Neural cell (in vitro differentiated cells): ENCODE data around the gene CRB2. TPM values are rescaled to one million over a fixed set of nuclear protein-coding genes. Genes with fewer than 3 reads are reported as not detected.

Experiments
- H2AFZ ChIP-seq: fragments of 200-600, 300-800 bp; sonication (generic), shearing (Covaris generic); 2 replicates; pipeline ENCODE4 v1.6.0; 2014; ENCODE audit warnings: low read depth, mild to moderate bottlenecking, antibody characterized with exemption, low read length, moderate library complexity
- H3F3A ChIP-seq: fragments of 200-600 bp; shearing (Covaris generic); 2 replicates; pipeline ENCODE4 v1.6.1; 2016; ENCODE audit warnings: mild to moderate bottlenecking, moderate library complexity, mixed read lengths, antibody characterized with exemption, low read length; ENCODE audit not compliant: insufficient read depth, poor library complexity, severe bottlenecking
- H3K27ac ChIP-seq: fragments of 200-600, 300-800 bp; sonication (generic), shearing (Covaris generic); 2 replicates; pipeline ENCODE4 v1.5.1; 2014; ENCODE audit warnings: mild to moderate bottlenecking, low read length, moderate library complexity
- H3K27me3 ChIP-seq: fragments of 300-800, 200-600 bp; sonication (generic), shearing (Covaris generic); 2 replicates; pipeline ENCODE4 v1.6.0; 2014; ENCODE audit warnings: mild to moderate bottlenecking, low read depth, low read length, moderate library complexity; ENCODE audit not compliant: insufficient read depth
- H3K36me3 ChIP-seq: fragments of 300-800, 200-600 bp; sonication (generic), shearing (Covaris generic); 2 replicates; pipeline ENCODE4 v1.5.1; 2014; ENCODE audit warnings: mild to moderate bottlenecking, antibody characterized with exemption, low read length, moderate library complexity; ENCODE audit not compliant: insufficient read depth
- H3K4me2 ChIP-seq: fragments of 300-800, 200-600 bp; sonication (generic), shearing (Covaris generic); 2 replicates; pipeline ENCODE4 v1.6.0; 2014; ENCODE audit warnings: mild to moderate bottlenecking, low read length
- H3K4me3 ChIP-seq: fragments of 300-800, 200-600 bp; sonication (generic), shearing (Covaris generic); 2 replicates; pipeline ENCODE4 v1.5.1; 2014; ENCODE audit warnings: mild to moderate bottlenecking, low read length, moderate library complexity
- H3K79me2 ChIP-seq: fragments of 200-600 bp; shearing (Covaris generic); replicated peaks from 2 replicates; pipeline ENCODE4 v1.6.0; 2014; ENCODE audit warnings: mild to moderate bottlenecking, low read length, moderate library complexity; ENCODE audit not compliant: insufficient read depth
- H3K9ac ChIP-seq: fragments of 300-800, 200-600 bp; sonication (generic), shearing (Covaris generic); 2 replicates; pipeline ENCODE4 v1.6.1; 2016; ENCODE audit warnings: mild to moderate bottlenecking, low read length, mixed read lengths
- H3K9me2 ChIP-seq: fragments of 200-600 bp; shearing (Covaris generic); 2 replicates; pipeline ENCODE4 v1.6.1; 2016; ENCODE audit warnings: mild to moderate bottlenecking, low read length, mixed read lengths; ENCODE audit not compliant: insufficient read depth
- H3K9me3 ChIP-seq: fragments of 200-600, 300-800 bp; sonication (generic), shearing (Covaris generic); 2 replicates; pipeline ENCODE4 v1.6.1; 2016; ENCODE audit warnings: mild to moderate bottlenecking, mixed run types, low read length, moderate library complexity, mixed read lengths
- H4K20me1 ChIP-seq: fragments of 200-600 bp; shearing (Covaris generic); 2 replicates; pipeline ENCODE4 v1.6.1; 2016; ENCODE audit warnings: mild to moderate bottlenecking, mixed run types; ENCODE audit not compliant: insufficient read depth
- CTCF ChIP-seq: fragments of 450-650 bp; IDR thresholded peaks from 2 replicates; pipeline ENCODE4 v1.5.1; 2014; ENCODE audit warnings: antibody characterized with exemption, mild to moderate bottlenecking, moderate library complexity; ENCODE audit not compliant: poor library complexity, severe bottlenecking
- EP300 ChIP-seq: fragments of 450-650 bp; conservative IDR thresholded peaks from 2 replicates; pipeline ENCODE4 v1.6.1; 2014; ENCODE audit warnings: antibody characterized with exemption, mild to moderate bottlenecking, moderate library complexity; ENCODE audit not compliant: poor library complexity, severe bottlenecking
- EZH2 ChIP-seq: fragments of 200-600, 300-800 bp; shearing (Covaris generic), sonication (generic); IDR thresholded peaks from 2 replicates; pipeline ENCODE4 v1.6.1; 2014; ENCODE audit warnings: antibody characterized with exemption, low read length, borderline replicate concordance, mild to moderate bottlenecking; ENCODE audit not compliant: insufficient read depth, poor library complexity, severe bottlenecking
- MXI1 ChIP-seq: fragments of 450-650 bp; conservative IDR thresholded peaks from 2 replicates; pipeline ENCODE4 v1.6.1; 2014; ENCODE audit warnings: antibody characterized with exemption, mild to moderate bottlenecking; ENCODE audit not compliant: poor library complexity, severe bottlenecking
- POLR2AphosphoS5 ChIP-seq: IDR thresholded peaks from 2 replicates; pipeline ENCODE4 v1.6.1; 2012
- RAD21 ChIP-seq: fragments of 450-650 bp; conservative IDR thresholded peaks from 2 replicates; pipeline ENCODE4 v1.6.1; 2014; ENCODE audit warnings: antibody characterized with exemption, mild to moderate bottlenecking, moderate library complexity
- REST ChIP-seq: IDR thresholded peaks from 2 replicates; pipeline ENCODE4 v1.6.1; 2012; ENCODE audit warnings: borderline replicate concordance
- SMC3 ChIP-seq: fragments of 450-650 bp; conservative IDR thresholded peaks from 2 replicates; pipeline ENCODE4 v1.6.1; 2014; ENCODE audit warnings: antibody characterized with exemption, mild to moderate bottlenecking, moderate library complexity; ENCODE audit not compliant: poor library complexity
- TAF1 ChIP-seq: IDR thresholded peaks from 2 replicates; pipeline ENCODE4 v1.6.1; 2012; ENCODE audit warnings: low read depth
- polyA plus RNA-seq: library from polyadenylated mRNA; depleted of rRNA; stranded (reverse); fragments of >200 nt; gene quantifications from 2 replicates; pipeline ENCODE4 v1.2.3, GENCODE V29; 2014

The CRB2 gene
- polyA plus RNA-seq, 1 donor from 2014 or later, result 0.32 TPM

GRCh38 chr9:123342247-123342646 lies 13.8 kb upstream of the CRB2 start:
- Histone ChIP-seq H3K9me3 (no peaks in the 10 kb centered on the region), H3K4me2 (no peak overlapping the region), H2AFZ (no peak overlapping the region), H3K79me2 (no peaks in the 10 kb centered on the region), H4K20me1 (no peaks in the 10 kb centered on the region), H3K4me3 (no peak overlapping the region), H3F3A (no peaks in the 10 kb centered on the region), H3K9me2 (no peaks in the 10 kb centered on the region), H3K27ac (no peak overlapping the region), H3K36me3 (no peaks in the 10 kb centered on the region), H3K27me3 (no peaks in the 10 kb centered on the region), H3K9ac (no peak overlapping the region)
- TF ChIP-seq SMC3 (no peak), REST (no peak)

GRCh38 chr9:123343443-123344191 lies 12.4 kb upstream of the CRB2 start:
- H3K27ac ChIP-seq, result no peak overlapping the region
- H3K36me3 ChIP-seq, result no peaks in the 10 kb centered on the region
- no peak overlapping the region for H3K9ac ChIP-seq
- no peak overlapping the region for H3K4me3 ChIP-seq
- no peak overlapping the region for H2AFZ ChIP-seq
- H3K4me2 ChIP-seq, result no peak overlapping the region
- no peaks in the 10 kb centered on the region for H3K79me2 ChIP-seq
- TF ChIP-seq SMC3 (no peak), REST (no peak), EZH2 (no peak), MXI1 (no peak), POLR2AphosphoS5 (no peak), EP300 (no peak), CTCF (no peak), TAF1 (no peak), RAD21 (no peak)
- no peaks in the 10 kb centered on the region for H4K20me1 ChIP-seq
- no peaks in the 10 kb centered on the region for H3K27me3 ChIP-seq
- H3K9me3 ChIP-seq, result no peaks in the 10 kb centered on the region
- no peaks in the 10 kb centered on the region for H3K9me2 ChIP-seq
- H3F3A ChIP-seq, result no peaks in the 10 kb centered on the region
